Type B pancreatic cell (in vitro differentiated cells): ENCODE data around the gene PPP1CB. TPM values are rescaled to one million over a fixed set of nuclear protein-coding genes. Genes with fewer than 3 reads are reported as not detected.

Experiments used
- DNase-seq: peaks from one replicate; pipeline ENCODE4 v3.0.0; 2021; ENCODE audit warnings: mixed read lengths; ENCODE audit not compliant: unreplicated experiment; ENCODE audit errors: extremely low spot score
- H3K27ac Mint-ChIP-seq: 2 replicates; pipeline ENCODE4 v1.8.0; 2021; ENCODE audit warnings: mild to moderate bottlenecking, mixed read lengths
- H3K27me3 Mint-ChIP-seq: 2 replicates; pipeline ENCODE4 v1.8.0; 2021; ENCODE audit warnings: mixed read lengths
- H3K36me3 Mint-ChIP-seq: 2 replicates; pipeline ENCODE4 v1.8.0; 2021; ENCODE audit warnings: mixed read lengths
- H3K4me1 Mint-ChIP-seq: one replicate; pipeline ENCODE4 v1.8.0; 2021; ENCODE audit warnings: mixed read lengths; ENCODE audit not compliant: unreplicated experiment
- H3K4me3 Mint-ChIP-seq: 2 replicates; pipeline ENCODE4 v1.8.0; 2021; ENCODE audit warnings: mild to moderate bottlenecking, mixed read lengths
- H3K9me3 Mint-ChIP-seq: 2 replicates; pipeline ENCODE4 v1.8.0; 2021; ENCODE audit warnings: mixed read lengths
- CTCF ChIP-seq: fragments of 200-600 bp; sonication (generic); conservative IDR thresholded peaks from 2 replicates; pipeline ENCODE4 v1.5.0; 2021; ENCODE audit warnings: antibody characterized with exemption, mild to moderate bottlenecking
- total RNA-seq: library from RNA; stranded (reverse); gene quantifications from 2 replicates; pipeline ENCODE4 v1.2.1, GENCODE V29; 2021; ENCODE audit warnings: low replicate concordance

The PPP1CB gene
- total RNA-seq, 1 donor from 2014 or later: 227 TPM

- Mint-ChIP-seq H3K4me1 (peaks cover 26% of the 10 kb centered on the region), H3K27ac (peak overlapping the region; percentile 95), H3K27me3 (no peaks in the 10 kb centered on the region), H3K4me3 (peak overlapping the region; percentile 75), H3K36me3 (peaks cover 4% of the 10 kb centered on the region), H3K9me3 (peaks cover 5% of the 10 kb centered on the region)
- no peak for DNase-seq
- no peak for TF ChIP-seq CTCF
Observed at GRCh38 chr2:28717339-28717758, 34.3 kb upstream of the PPP1CB start.

- no peak overlapping the region for H3K27ac Mint-ChIP-seq
- TF ChIP-seq CTCF: no peak
- peaks cover 4% of the 10 kb centered on the region for H3K36me3 Mint-ChIP-seq
- H3K27me3 Mint-ChIP-seq: no peaks in the 10 kb centered on the region
- H3K4me3 Mint-ChIP-seq: no peak overlapping the region
- no peak for DNase-seq
- H3K4me1 Mint-ChIP-seq: peaks cover 24% of the 10 kb centered on the region
- H3K9me3 Mint-ChIP-seq: peaks cover 5% of the 10 kb centered on the region
Observed at GRCh38 chr2:28720345-28720744, 31.3 kb upstream of the PPP1CB start.

- H3K27ac Mint-ChIP-seq: no peak overlapping the region
- H3K4me3 Mint-ChIP-seq: no peak overlapping the region
Observed at GRCh38 chr2:28721601-28722191, 29.9 kb upstream of the PPP1CB start.

GRCh38 chr2:28725021-28725711 lies 26.5 kb upstream of the PPP1CB start:
- no peaks in the 10 kb centered on the region for H3K27me3 Mint-ChIP-seq
- no peaks in the 10 kb centered on the region for H3K9me3 Mint-ChIP-seq
- no peak overlapping the region for H3K4me3 Mint-ChIP-seq
- TF ChIP-seq CTCF: no peak
- no peak for DNase-seq
- H3K27ac Mint-ChIP-seq: no peak overlapping the region
- peaks cover 3% of the 10 kb centered on the region for H3K4me1 Mint-ChIP-seq
- H3K36me3 Mint-ChIP-seq: no peaks in the 10 kb centered on the region

More at GRCh38 chr2:28721601-28722191, 29.9 kb upstream of the PPP1CB start:
- H3K36me3 Mint-ChIP-seq: peaks cover 4% of the 10 kb centered on the region
- no peak for TF ChIP-seq CTCF
- H3K4me1 Mint-ChIP-seq: peaks cover 14% of the 10 kb centered on the region
- H3K27me3 Mint-ChIP-seq: no peaks in the 10 kb centered on the region
- no peak for DNase-seq
- H3K9me3 Mint-ChIP-seq: peaks cover 5% of the 10 kb centered on the region

- no peak for TF ChIP-seq CTCF
Observed at GRCh38 chr2:28726177-28726576, 25.5 kb upstream of the PPP1CB start.

More at GRCh38 chr2:28726177-28726576, 25.5 kb upstream of the PPP1CB start:
- Mint-ChIP-seq H3K27ac (no peak overlapping the region), H3K4me3 (no peak overlapping the region), H3K9me3 (no peaks in the 10 kb centered on the region), H3K27me3 (no peaks in the 10 kb centered on the region), H3K36me3 (no peaks in the 10 kb centered on the region), H3K4me1 (peaks cover 3% of the 10 kb centered on the region)
- DNase-seq: no peak
